Activated naive CD8-positive, alpha-beta T cell treated with anti-CD3 and anti-CD28 coated beads for 36 hours (primary cell): ENCODE results near the gene DELE1. TPM values are rescaled to one million over a fixed set of nuclear protein-coding genes. Genes with fewer than 3 reads are reported as not detected.
A peak's percentile ranks its signal among the peaks of the same experiment; 100 is the strongest.

Source experiments
- DNase-seq: peaks from one replicate; pipeline ENCODE4 v3.0.0; 2021
- H3K27ac Mint-ChIP-seq: one replicate; pipeline ENCODE4 v1.8.0; 2022; ENCODE audit warnings: mild to moderate bottlenecking, moderate library complexity, mixed read lengths
- H3K27me3 Mint-ChIP-seq: one replicate; pipeline ENCODE4 v1.8.0; 2022; ENCODE audit warnings: mild to moderate bottlenecking, mixed read lengths
- H3K36me3 Mint-ChIP-seq: one replicate; pipeline ENCODE4 v1.8.0; 2021; ENCODE audit warnings: mild to moderate bottlenecking, mixed read lengths
- H3K4me1 Mint-ChIP-seq: one replicate; pipeline ENCODE4 v1.8.0; 2021; ENCODE audit warnings: mixed read lengths
- H3K4me3 Mint-ChIP-seq: one replicate; pipeline ENCODE4 v1.8.0; 2022; ENCODE audit warnings: mild to moderate bottlenecking, moderate library complexity, mixed read lengths
- H3K9me3 Mint-ChIP-seq: one replicate; pipeline ENCODE4 v1.8.0; 2022; ENCODE audit warnings: mixed read lengths
- total RNA-seq, 2 experiments: library from RNA; stranded (reverse); gene quantifications; one replicate each; pipeline ENCODE4 v1.2.3, GENCODE V29; 2021

Gene DELE1
- total RNA-seq: 10 to 100 TPM; 46.4 to 51.6 TPM

DNA sequence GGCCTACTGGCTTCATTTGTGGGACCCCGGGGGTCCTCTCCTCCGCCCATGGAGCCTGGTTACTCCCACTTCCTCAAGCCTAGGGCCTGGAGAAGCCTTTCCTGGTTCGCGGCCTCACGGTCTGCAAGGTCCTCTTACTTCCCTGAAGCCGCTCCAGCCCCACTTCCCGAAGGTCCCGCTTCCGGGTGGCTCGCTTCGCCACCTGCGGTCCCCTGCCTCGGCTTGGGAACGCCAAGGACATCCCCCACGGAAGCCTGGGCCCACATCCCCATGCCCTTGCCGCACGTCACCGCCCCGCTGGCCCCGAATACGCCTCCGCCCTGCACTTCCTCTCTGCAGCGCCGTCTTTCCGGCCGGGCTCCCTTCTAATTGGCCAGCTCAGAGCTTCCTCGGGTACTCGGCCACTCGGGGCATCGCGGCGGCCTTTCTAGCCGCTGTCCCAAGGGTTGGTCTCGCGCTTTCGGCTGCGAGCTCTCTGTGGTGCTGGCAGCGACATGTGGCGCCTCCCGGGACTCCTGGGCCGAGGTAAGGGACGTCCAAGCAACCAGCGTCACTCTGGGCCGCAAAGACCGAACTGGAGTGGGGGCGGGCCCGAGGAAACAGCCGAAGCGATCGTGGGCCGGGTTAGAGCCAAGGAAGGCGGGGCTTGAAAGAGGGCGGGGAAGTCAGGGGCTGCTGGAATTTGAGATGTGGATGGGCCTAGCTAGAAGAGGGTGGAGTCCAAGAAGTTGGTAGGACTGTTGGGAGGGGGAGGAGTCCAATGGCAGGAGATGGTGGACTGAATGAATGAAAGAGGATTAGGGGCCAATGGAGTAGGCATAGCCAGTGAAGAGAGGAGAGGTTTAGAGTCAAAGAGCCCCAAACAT is at the start of gene DELE1:
TSS of gene DELE1 (plus strand) at position 424 of the 866 bp plus-strand sequence. CDS start at position 495, 71 bp downstream.
- H3K4me3 Mint-ChIP-seq: peak within 1 kb of the TSS; percentile 88
- DNase-seq: peak; percentile 93
- H3K27ac Mint-ChIP-seq: peak within 1 kb of the TSS; percentile 86
- H3K9me3 Mint-ChIP-seq: no peaks in the 10 kb centered on the region
- peaks cover 23% of the 10 kb centered on the region for H3K36me3 Mint-ChIP-seq
- peaks cover 20% of the 10 kb centered on the region for H3K4me1 Mint-ChIP-seq
- no peaks in the 10 kb centered on the region for H3K27me3 Mint-ChIP-seq

GRCh38 chr5:141873933-141874261 is 49.8 kb upstream of the DELE1 start:
- DNase-seq: no peak
- H3K36me3 Mint-ChIP-seq: no peaks in the 10 kb centered on the region
- H3K4me1 Mint-ChIP-seq: peaks cover 12% of the 10 kb centered on the region
- H3K27me3 Mint-ChIP-seq: peaks cover 55% of the 10 kb centered on the region
- H3K27ac Mint-ChIP-seq: no peak overlapping the region
- no peaks in the 10 kb centered on the region for H3K9me3 Mint-ChIP-seq
- H3K4me3 Mint-ChIP-seq: no peak overlapping the region

- H3K27me3 Mint-ChIP-seq: peaks cover 60% of the 10 kb centered on the region
- no peak for DNase-seq
- H3K9me3 Mint-ChIP-seq: no peaks in the 10 kb centered on the region
- H3K4me3 Mint-ChIP-seq: no peak overlapping the region
- no peaks in the 10 kb centered on the region for H3K36me3 Mint-ChIP-seq
- H3K27ac Mint-ChIP-seq: no peak overlapping the region
- H3K4me1 Mint-ChIP-seq: peaks cover 16% of the 10 kb centered on the region
Observed at GRCh38 chr5:141874262-141874964, 49.3 kb upstream of the DELE1 start.

GRCh38 chr5:141875022-141875740 is 48.5 kb upstream of the DELE1 start:
- DNase-seq: no peak
- H3K4me1 Mint-ChIP-seq: peaks cover 18% of the 10 kb centered on the region
- H3K9me3 Mint-ChIP-seq: no peaks in the 10 kb centered on the region
- no peaks in the 10 kb centered on the region for H3K36me3 Mint-ChIP-seq
- no peak overlapping the region for H3K4me3 Mint-ChIP-seq
- H3K27ac Mint-ChIP-seq: no peak overlapping the region
- H3K27me3 Mint-ChIP-seq: peaks cover 66% of the 10 kb centered on the region

GRCh38 chr5:141875795-141876627 is 47.7 kb upstream of the DELE1 start:
- H3K27ac Mint-ChIP-seq: no peak overlapping the region
- no peak overlapping the region for H3K4me3 Mint-ChIP-seq
- H3K9me3 Mint-ChIP-seq: no peaks in the 10 kb centered on the region
- H3K4me1 Mint-ChIP-seq: peaks cover 18% of the 10 kb centered on the region
- H3K36me3 Mint-ChIP-seq: no peaks in the 10 kb centered on the region
- no peak for DNase-seq
- H3K27me3 Mint-ChIP-seq: peaks cover 67% of the 10 kb centered on the region

- no peaks in the 10 kb centered on the region for H3K36me3 Mint-ChIP-seq
- no peak for DNase-seq
- peak overlapping the region; percentile 1 for H3K4me3 Mint-ChIP-seq
- H3K27me3 Mint-ChIP-seq: peaks cover 74% of the 10 kb centered on the region
- no peaks in the 10 kb centered on the region for H3K9me3 Mint-ChIP-seq
- no peak overlapping the region for H3K27ac Mint-ChIP-seq
- peaks cover 18% of the 10 kb centered on the region for H3K4me1 Mint-ChIP-seq
Observed at GRCh38 chr5:141876628-141877355, 46.9 kb upstream of the DELE1 start.

GRCh38 chr5:141877356-141878185 is 46.1 kb upstream of the DELE1 start:
- Mint-ChIP-seq H3K9me3 (no peaks in the 10 kb centered on the region), H3K27ac (no peak overlapping the region), H3K4me1 (peaks cover 18% of the 10 kb centered on the region), H3K36me3 (no peaks in the 10 kb centered on the region), H3K27me3 (peaks cover 82% of the 10 kb centered on the region), H3K4me3 (peak overlapping the region; percentile 50)
- no peak for DNase-seq

DNA sequence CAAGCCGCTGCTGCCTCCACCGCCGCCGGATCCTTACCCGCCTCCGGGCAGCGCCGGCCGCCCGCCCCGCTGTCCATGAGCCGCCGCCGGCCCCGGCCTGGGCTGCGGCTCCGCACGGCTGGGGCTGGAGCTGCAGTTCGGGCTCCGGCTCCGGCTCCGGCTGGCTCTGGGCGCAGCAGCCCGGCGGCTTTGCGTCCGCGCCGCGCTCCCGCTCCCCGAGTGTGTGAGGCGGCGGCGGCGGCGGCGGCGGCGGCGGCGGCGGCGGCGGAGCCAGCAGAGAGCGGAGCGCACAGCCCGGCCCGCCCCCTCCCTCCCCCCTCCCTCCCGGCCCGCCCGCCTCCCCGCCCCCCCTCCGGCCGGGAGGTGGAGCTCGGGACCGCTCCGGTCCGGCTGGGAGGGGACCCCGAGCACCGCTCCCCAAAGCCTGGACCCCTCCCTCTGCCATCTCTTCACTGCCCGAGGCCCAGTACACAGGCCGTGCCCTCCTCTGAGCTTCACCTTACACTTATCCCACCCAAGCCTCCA is 45.4 kb upstream of the DELE1 start, which contains the start of gene PCDH1:
TSS of gene PCDH1 (minus strand) at position 225 of the 525 bp plus-strand sequence. CDS start at position 77, 148 bp downstream.
- peaks cover 87% of the 10 kb centered on the region for H3K27me3 Mint-ChIP-seq
- H3K27ac Mint-ChIP-seq: no peak within 1 kb of the TSS
- no peaks in the 10 kb centered on the region for H3K9me3 Mint-ChIP-seq
- H3K4me3 Mint-ChIP-seq: peak within 1 kb of the TSS; percentile 57
- H3K4me1 Mint-ChIP-seq: peaks cover 18% of the 10 kb centered on the region
- H3K36me3 Mint-ChIP-seq: no peaks in the 10 kb centered on the region
- DNase-seq: no peak

DNA sequence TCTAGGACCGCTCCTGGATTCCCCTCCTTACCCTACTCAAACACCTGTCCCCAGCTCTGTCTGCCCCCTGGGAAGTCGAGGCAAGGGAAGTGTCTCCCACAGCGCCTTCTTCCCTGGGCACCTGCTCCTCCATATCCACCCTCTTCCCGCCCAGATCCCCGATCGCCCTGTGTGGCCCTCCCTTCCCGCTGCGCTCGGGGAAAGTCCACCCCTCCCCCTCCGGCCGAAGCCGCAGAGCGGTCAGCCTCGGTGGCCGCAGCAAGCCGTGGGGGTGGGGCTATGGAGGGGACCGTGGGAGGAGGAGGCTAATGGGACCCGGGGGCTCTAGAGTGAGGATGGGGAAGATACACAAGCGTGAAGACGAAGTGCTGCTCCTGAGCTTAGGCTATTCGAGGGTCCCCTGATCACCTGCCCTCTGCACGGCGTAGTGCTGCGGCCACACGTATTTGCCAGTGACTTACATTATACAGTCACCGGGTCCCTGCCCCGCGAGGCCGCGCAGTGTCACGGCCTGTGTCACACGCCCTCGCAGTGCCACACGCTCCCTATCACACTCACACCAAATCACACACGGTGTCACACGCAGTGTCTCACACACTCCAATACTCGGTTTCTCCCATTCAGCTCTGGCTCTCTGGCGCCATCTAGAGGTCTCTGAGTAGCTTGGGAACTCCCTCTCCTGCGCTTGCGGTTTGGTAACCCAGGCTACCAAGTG is 44.8 kb upstream of the DELE1 start:
- peak; percentile 85 for DNase-seq
- H3K4me1 Mint-ChIP-seq: peaks cover 21% of the 10 kb centered on the region
- no peak overlapping the region for H3K27ac Mint-ChIP-seq
- H3K4me3 Mint-ChIP-seq: peak overlapping the region; percentile 57
- no peaks in the 10 kb centered on the region for H3K9me3 Mint-ChIP-seq
- H3K27me3 Mint-ChIP-seq: peaks cover 87% of the 10 kb centered on the region
- H3K36me3 Mint-ChIP-seq: no peaks in the 10 kb centered on the region

GRCh38 chr5:141879426-141879759 is 44.3 kb upstream of the DELE1 start:
- Mint-ChIP-seq H3K27ac (no peak overlapping the region), H3K4me3 (peak overlapping the region; percentile 57)

GRCh38 chr5:141879941-141880738 is 43.5 kb upstream of the DELE1 start:
- H3K4me1 Mint-ChIP-seq: peaks cover 21% of the 10 kb centered on the region
- no peaks in the 10 kb centered on the region for H3K9me3 Mint-ChIP-seq
- no peak overlapping the region for H3K4me3 Mint-ChIP-seq
- peaks cover 87% of the 10 kb centered on the region for H3K27me3 Mint-ChIP-seq
- no peak for DNase-seq
- no peaks in the 10 kb centered on the region for H3K36me3 Mint-ChIP-seq
- no peak overlapping the region for H3K27ac Mint-ChIP-seq

More at GRCh38 chr5:141879426-141879759, 44.3 kb upstream of the DELE1 start:
- Mint-ChIP-seq H3K27me3 (peaks cover 87% of the 10 kb centered on the region), H3K36me3 (no peaks in the 10 kb centered on the region), H3K4me1 (peaks cover 21% of the 10 kb centered on the region), H3K9me3 (no peaks in the 10 kb centered on the region)
- no peak for DNase-seq
